ENCODE data around the gene CXorf38. TPM values are rescaled to one million over a fixed set of nuclear protein-coding genes. Genes with fewer than 3 reads are reported as not detected.

Gene CXorf38
- polyA plus RNA-seq, 2 donors = 4.0 to 4.6 TPM

DNA sequence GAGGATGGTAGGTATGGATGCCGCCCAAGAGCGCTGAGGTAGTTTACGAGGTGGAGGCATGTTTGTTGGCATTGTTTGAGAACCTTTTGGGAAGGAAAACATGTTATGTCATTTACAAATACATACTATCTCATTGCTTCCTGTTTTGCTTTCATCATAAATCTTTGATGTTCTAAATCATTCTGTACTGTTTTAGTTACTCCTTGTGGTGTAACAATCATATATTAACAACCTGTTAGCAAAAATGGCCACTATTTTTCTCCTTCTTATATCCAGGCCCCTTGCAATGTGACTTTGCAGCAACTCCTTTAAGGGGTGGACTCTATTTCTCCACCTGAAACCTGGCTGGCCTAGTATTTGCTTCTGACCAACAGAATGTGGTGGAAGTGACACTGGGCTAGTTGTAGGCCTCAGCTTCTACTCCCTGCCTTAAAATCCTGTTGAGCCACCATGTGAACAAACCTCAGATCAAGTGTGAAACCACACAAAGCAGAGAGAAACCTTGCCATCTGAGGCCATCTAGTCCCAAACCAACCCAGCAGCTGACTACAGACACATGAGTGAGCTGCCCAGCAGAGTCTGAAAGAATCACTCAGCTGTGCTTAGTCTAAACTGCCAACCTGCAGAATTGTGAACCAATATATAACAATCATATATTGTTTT, 15.8 kb upstream of the CXorf38 start:
- Histone ChIP-seq H3K4me1 (ENCODE audit: control insufficient read depth in 2 of 2, insufficient read depth in 2 of 2, low read length in 1 of 2) (no peaks in the 10 kb centered on the region), H3K4me3 (ENCODE audit: low read depth in 1 of 2, low read length in 2 of 2) (no peak overlapping the region), H3K27ac (ENCODE audit: low read depth in 2 of 2, low read length in 1 of 2) (no peak overlapping the region), H3K27me3 (ENCODE audit: control insufficient read depth in 1 of 2, insufficient read depth in 2 of 2, low read length in 2 of 2) (no peaks in the 10 kb centered on the region), H3K36me3 (ENCODE audit: control insufficient read depth in 2 of 2, insufficient read depth in 2 of 2, low read length in 1 of 2) (peaks cover 2 to 14% of the 10 kb centered on the region in 2 donors), H3K9me3 (ENCODE audit: control insufficient read depth in 2 of 2, insufficient read depth in 1 of 2, low read depth in 1 of 2, low read length in 1 of 2) (no peaks in the 10 kb centered on the region)
- WGBS, 2 donors = 94 to 97% methylated on average over 3 of the region's 3 CpGs

DNA sequence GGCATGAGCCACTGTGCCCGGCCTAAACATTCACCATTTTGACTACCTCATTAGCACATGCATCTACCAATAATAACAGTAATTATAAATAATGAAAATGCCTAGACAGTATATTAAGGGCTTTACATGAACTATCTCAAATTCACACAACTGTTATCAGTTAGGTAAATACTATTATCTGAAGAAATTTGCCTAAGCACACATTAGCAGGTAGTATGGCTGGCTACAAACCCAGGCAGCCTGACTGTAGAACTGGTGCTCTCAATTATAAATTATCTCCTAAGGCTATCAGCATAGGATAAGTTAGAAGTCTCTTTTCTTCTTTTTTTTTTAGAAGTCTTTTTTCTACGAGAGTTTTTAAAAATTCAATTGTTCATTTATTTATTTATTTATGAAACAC, 14.1 kb upstream of the CXorf38 start:
- no peaks in the 10 kb centered on the region for H3K9me3 ChIP-seq (ENCODE audit: control insufficient read depth in 2 of 2, insufficient read depth in 1 of 2, low read depth in 1 of 2, low read length in 1 of 2)
- no peaks in the 10 kb centered on the region for H3K27me3 ChIP-seq (ENCODE audit: control insufficient read depth in 1 of 2, insufficient read depth in 2 of 2, low read length in 2 of 2)
- WGBS, 2 donors = 72 to 88% methylated on average over 2 of the region's 2 CpGs

DNA sequence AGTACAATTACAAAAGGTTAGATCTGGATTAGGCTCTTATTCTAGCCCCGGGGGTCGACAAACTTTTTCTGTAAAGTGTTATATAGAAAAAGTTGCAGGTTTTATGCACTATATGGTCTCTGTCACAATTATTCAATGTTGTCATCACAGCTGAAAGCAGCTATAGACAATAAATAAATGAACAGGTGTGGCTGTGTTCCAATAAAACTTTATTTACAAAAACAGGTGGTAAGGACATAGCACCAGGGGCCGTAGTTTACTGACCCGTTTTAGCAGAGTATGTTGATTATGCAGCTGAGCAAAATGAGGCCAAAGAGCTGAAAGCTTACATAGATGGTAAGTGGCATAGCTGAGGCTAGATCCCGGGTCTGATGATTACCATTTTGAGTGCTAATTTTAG, 13.0 kb upstream of the CXorf38 start:
- no peak overlapping the region for H3K4me3 ChIP-seq (ENCODE audit: low read depth in 1 of 2, low read length in 2 of 2)
- 91 to 93% methylated on average over 5 of the region's 5 CpGs for WGBS, 2 donors
- peaks cover 2 to 5% of the 10 kb centered on the region in 2 donors for H3K36me3 ChIP-seq (ENCODE audit: control insufficient read depth in 2 of 2, insufficient read depth in 2 of 2, low read length in 1 of 2)

More for the DNA sequence above, 14.1 kb upstream of the CXorf38 start:
- no peak overlapping the region for H3K4me3 ChIP-seq (ENCODE audit: low read depth in 1 of 2, low read length in 2 of 2)
- no peaks in the 10 kb centered on the region for H3K4me1 ChIP-seq (ENCODE audit: control insufficient read depth in 2 of 2, insufficient read depth in 2 of 2, low read length in 1 of 2)
- H3K36me3 ChIP-seq (ENCODE audit: control insufficient read depth in 2 of 2, insufficient read depth in 2 of 2, low read length in 1 of 2) = peaks cover 2 to 7% of the 10 kb centered on the region in 2 donors
- H3K27ac ChIP-seq (ENCODE audit: low read depth in 2 of 2, low read length in 1 of 2) = no peak overlapping the region

DNA sequence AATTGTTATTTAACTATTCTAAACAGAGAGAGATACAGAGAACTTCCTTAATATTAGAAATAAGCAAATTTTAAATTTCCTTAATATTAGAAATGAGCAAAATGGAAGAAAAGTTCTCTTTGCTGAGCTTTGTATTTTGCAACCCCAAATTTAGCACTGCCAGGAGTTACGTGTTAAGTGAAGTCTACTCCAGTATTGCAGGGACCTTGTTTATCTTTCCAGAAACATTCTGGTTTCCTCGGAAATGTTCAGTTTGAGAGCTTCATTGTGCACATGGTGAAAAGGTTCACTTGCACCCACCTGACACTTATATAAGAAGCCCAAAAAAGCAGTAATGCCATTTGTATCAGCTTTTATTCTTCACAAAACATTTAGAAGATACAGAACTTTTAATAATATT, 6.2 kb upstream of the CXorf38 start:
- 64 to 76% methylated on average over 2 of the region's 2 CpGs for WGBS, 2 donors
- H3K36me3 ChIP-seq (ENCODE audit: control insufficient read depth in 2 of 2, insufficient read depth in 2 of 2, low read length in 1 of 2) = no peaks in the 10 kb centered on the region
- H3K27ac ChIP-seq (ENCODE audit: low read depth in 2 of 2, low read length in 1 of 2) = no peak overlapping the region

More for the DNA sequence above, 13.0 kb upstream of the CXorf38 start:
- H3K27me3 ChIP-seq (ENCODE audit: control insufficient read depth in 1 of 2, insufficient read depth in 2 of 2, low read length in 2 of 2) = no peaks in the 10 kb centered on the region
- no peaks in the 10 kb centered on the region for H3K9me3 ChIP-seq (ENCODE audit: control insufficient read depth in 2 of 2, insufficient read depth in 1 of 2, low read depth in 1 of 2, low read length in 1 of 2)
- H3K27ac ChIP-seq (ENCODE audit: low read depth in 2 of 2, low read length in 1 of 2) = no peak overlapping the region
- no peaks in the 10 kb centered on the region for H3K4me1 ChIP-seq (ENCODE audit: control insufficient read depth in 2 of 2, insufficient read depth in 2 of 2, low read length in 1 of 2)

DNA sequence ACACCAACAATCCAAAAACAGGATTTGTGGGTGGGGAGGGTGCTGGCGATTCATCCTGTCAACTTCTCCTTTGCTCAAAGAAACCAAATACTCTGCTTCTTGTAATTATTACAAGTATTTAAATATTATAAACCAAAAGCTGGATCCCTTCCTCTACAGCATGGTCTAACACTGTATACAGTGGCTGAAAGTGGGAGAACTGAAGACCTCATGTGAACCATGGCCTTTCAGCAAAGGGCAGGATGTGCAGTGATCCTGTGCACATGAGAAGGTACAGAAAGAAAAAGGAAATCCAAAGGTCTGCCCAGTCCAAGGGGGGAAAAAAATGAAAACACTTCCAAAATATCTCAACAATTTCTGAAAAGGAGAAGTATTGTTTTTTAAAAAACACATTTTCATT, 5.3 kb upstream of the CXorf38 start:
- Histone ChIP-seq H3K4me1 (ENCODE audit: control insufficient read depth in 2 of 2, insufficient read depth in 2 of 2, low read length in 1 of 2) (no peaks in the 10 kb centered on the region), H3K4me3 (ENCODE audit: low read depth in 1 of 2, low read length in 2 of 2) (no peak overlapping the region), H3K9me3 (ENCODE audit: control insufficient read depth in 2 of 2, insufficient read depth in 1 of 2, low read depth in 1 of 2, low read length in 1 of 2) (no peaks in the 10 kb centered on the region), H3K36me3 (ENCODE audit: control insufficient read depth in 2 of 2, insufficient read depth in 2 of 2, low read length in 1 of 2) (no peaks in the 10 kb centered on the region), H3K27ac (ENCODE audit: low read depth in 2 of 2, low read length in 1 of 2) (no peak overlapping the region), H3K27me3 (ENCODE audit: control insufficient read depth in 1 of 2, insufficient read depth in 2 of 2, low read length in 2 of 2) (no peaks in the 10 kb centered on the region)
- 79 to 100% methylated on average over 1 of the region's 1 CpG for WGBS, 2 donors

More for the DNA sequence above, 6.2 kb upstream of the CXorf38 start:
- no peak overlapping the region for H3K4me3 ChIP-seq (ENCODE audit: low read depth in 1 of 2, low read length in 2 of 2)
- no peaks in the 10 kb centered on the region for H3K9me3 ChIP-seq (ENCODE audit: control insufficient read depth in 2 of 2, insufficient read depth in 1 of 2, low read depth in 1 of 2, low read length in 1 of 2)
- no peaks in the 10 kb centered on the region for H3K4me1 ChIP-seq (ENCODE audit: control insufficient read depth in 2 of 2, insufficient read depth in 2 of 2, low read length in 1 of 2)
- H3K27me3 ChIP-seq (ENCODE audit: control insufficient read depth in 1 of 2, insufficient read depth in 2 of 2, low read length in 2 of 2) = no peaks in the 10 kb centered on the region

DNA sequence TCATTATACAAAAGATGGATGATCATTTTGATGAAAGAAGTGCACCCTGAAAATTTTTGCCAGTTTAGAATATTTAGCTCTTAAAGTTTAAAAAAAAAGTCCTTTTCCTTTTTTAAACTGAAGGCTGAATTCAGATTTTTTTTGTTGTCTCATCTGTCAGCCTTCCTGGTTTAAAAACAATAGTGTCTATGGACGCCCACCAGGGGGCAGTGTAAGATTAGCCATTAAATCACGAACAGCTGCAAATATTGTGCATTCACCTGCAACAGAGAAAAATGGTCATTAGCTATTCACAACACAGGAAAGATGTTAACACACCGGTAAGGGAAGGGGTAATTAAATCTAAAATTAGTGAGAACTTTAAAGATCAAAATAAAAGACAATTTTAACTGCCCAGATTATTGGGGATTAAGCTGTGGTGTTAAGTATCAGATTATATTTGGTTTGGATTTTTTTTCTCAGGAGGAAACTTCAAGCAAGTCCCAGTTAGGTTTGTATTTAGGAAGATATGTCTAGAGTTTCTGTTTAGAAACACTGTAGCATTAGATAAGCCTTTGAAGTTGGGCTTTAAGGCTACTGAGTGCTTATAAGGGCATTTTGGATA, 4.4 kb upstream of the CXorf38 start:
- 0 to 1% methylated on average over 3 of the region's 3 CpGs for WGBS, 2 donors
- H3K9me3 ChIP-seq (ENCODE audit: control insufficient read depth in 2 of 2, insufficient read depth in 1 of 2, low read depth in 1 of 2, low read length in 1 of 2) = no peaks in the 10 kb centered on the region
- no peaks in the 10 kb centered on the region for H3K27me3 ChIP-seq (ENCODE audit: control insufficient read depth in 1 of 2, insufficient read depth in 2 of 2, low read length in 2 of 2)
- no peaks in the 10 kb centered on the region for H3K4me1 ChIP-seq (ENCODE audit: control insufficient read depth in 2 of 2, insufficient read depth in 2 of 2, low read length in 1 of 2)
- no peak overlapping the region for H3K27ac ChIP-seq (ENCODE audit: low read depth in 2 of 2, low read length in 1 of 2)
- H3K36me3 ChIP-seq (ENCODE audit: control insufficient read depth in 2 of 2, insufficient read depth in 2 of 2, low read length in 1 of 2) = no peaks in the 10 kb centered on the region
- H3K4me3 ChIP-seq (ENCODE audit: low read depth in 1 of 2, low read length in 2 of 2) = no peak overlapping the region

DNA sequence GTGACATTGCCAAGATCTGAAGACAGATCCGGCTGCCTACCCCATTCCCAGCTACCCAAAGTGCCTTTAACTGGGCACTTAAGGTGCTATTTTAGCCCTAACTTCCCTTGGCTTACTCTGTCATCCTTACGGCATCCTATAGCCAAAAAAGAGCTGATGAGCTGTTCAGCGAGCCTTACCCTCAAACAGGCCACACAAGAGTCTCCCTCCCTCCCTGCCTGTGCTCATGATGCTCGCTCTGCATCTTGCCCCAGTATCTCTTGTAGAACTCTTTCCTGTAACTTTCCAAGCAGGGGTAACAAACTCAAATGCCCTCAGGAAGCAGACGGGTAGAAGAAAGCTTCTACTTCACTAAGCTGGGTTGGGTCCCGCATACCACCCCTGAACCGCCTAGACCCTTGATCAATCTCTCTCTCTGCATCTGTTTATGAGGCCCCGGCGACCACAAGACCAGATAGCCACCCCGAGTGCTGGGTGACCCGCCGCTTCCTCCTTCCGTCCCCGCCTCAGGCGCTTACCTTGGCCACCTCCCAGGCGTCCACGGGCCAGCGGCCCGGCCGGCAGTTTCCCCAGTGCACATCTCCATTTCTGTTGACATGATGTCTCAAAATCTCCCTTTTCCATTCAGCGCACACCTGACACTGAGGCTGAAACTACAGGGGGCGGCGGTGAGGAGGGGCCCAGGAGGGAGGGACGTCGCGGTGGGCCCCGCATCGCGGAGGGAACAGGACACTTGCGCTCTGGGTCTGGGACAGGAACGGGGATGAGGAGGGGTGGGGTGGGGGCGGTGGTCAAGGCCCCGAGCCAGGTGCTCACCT, 663 bp downstream of the CXorf38 start:
- H3K4me1 ChIP-seq (ENCODE audit: control insufficient read depth in 2 of 2, insufficient read depth in 2 of 2, low read length in 1 of 2) = no peaks in the 10 kb centered on the region
- H3K27ac ChIP-seq (ENCODE audit: low read depth in 2 of 2, low read length in 1 of 2) = peak overlapping the region; percentile 73 to 82
- no peaks in the 10 kb centered on the region for H3K36me3 ChIP-seq (ENCODE audit: control insufficient read depth in 2 of 2, insufficient read depth in 2 of 2, low read length in 1 of 2)
- WGBS, 2 donors = 0 to 5% methylated on average over 32 to 33 of the region's 33 CpGs
- no peaks in the 10 kb centered on the region for H3K27me3 ChIP-seq (ENCODE audit: control insufficient read depth in 1 of 2, insufficient read depth in 2 of 2, low read length in 2 of 2)
- peak overlapping the region; percentile 78 to 87 for H3K4me3 ChIP-seq (ENCODE audit: low read depth in 1 of 2, low read length in 2 of 2)
- H3K9me3 ChIP-seq (ENCODE audit: control insufficient read depth in 2 of 2, insufficient read depth in 1 of 2, low read depth in 1 of 2, low read length in 1 of 2) = no peaks in the 10 kb centered on the region

DNA sequence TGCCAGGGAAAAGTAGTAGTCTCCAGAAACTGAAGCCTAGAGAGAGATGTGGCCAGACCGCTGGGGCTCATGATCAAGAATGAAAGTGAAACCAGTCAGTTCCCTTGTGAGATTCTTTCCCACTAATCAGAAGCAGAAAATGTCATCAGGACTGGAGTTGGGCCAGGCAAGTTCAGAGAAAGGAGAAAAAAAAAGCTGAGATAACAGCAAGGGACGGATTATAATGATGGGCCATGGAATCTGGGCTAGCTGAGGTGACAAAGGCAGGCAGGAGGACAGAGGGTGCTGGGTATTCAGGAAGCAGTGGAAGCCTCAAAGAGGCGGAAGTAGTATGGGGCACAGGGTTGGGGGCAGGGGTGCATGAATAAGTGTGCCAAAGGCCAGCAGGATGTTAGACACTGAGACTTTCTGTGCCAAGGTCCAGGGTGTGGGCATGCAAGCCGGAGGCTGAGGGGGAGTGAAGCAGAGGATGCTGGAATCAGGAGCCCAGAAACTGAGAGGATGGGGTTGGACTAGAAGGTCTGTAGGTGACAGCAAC, 2.5 kb downstream of the CXorf38 start:
- Histone ChIP-seq H3K27me3 (ENCODE audit: control insufficient read depth in 1 of 2, insufficient read depth in 2 of 2, low read length in 2 of 2) (no peaks in the 10 kb centered on the region), H3K36me3 (ENCODE audit: control insufficient read depth in 2 of 2, insufficient read depth in 2 of 2, low read length in 1 of 2) (no peaks in the 10 kb centered on the region), H3K9me3 (ENCODE audit: control insufficient read depth in 2 of 2, insufficient read depth in 1 of 2, low read depth in 1 of 2, low read length in 1 of 2) (no peaks in the 10 kb centered on the region), H3K27ac (ENCODE audit: low read depth in 2 of 2, low read length in 1 of 2) (peak overlapping the region; percentile 74 to 77), H3K4me3 (ENCODE audit: low read depth in 1 of 2, low read length in 2 of 2) (peak overlapping the region; percentile 17 to 39), H3K4me1 (ENCODE audit: control insufficient read depth in 2 of 2, insufficient read depth in 2 of 2, low read length in 1 of 2) (no peaks in the 10 kb centered on the region)
- WGBS, 2 donors = 5 to 20% methylated on average over 4 of the region's 4 CpGs

DNA sequence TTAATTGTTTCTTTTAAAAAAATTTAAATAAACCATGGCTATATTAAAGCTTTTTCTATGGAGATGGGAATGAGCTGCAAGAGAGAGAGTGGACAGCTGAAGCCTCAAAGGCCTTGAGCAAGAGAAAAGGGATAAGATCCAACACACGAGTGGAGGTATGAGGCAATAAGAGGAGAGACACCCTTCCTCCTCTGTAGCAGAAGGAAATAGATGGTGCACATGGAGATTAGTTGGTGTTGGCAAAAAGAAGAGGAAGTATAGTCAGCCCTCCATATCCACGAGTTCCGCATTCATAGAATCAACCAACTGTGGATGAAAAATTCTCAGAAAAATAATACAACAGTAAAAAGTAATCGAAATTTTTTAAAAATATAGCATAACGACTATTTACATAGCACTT, 3.2 kb downstream of the CXorf38 start:
- Histone ChIP-seq H3K4me3 (ENCODE audit: low read depth in 1 of 2, low read length in 2 of 2) (peak overlapping the region in 1 of 2 donors; percentile 17), H3K27me3 (ENCODE audit: control insufficient read depth in 1 of 2, insufficient read depth in 2 of 2, low read length in 2 of 2) (no peaks in the 10 kb centered on the region), H3K9me3 (ENCODE audit: control insufficient read depth in 2 of 2, insufficient read depth in 1 of 2, low read depth in 1 of 2, low read length in 1 of 2) (no peaks in the 10 kb centered on the region), H3K4me1 (ENCODE audit: control insufficient read depth in 2 of 2, insufficient read depth in 2 of 2, low read length in 1 of 2) (no peaks in the 10 kb centered on the region), H3K36me3 (ENCODE audit: control insufficient read depth in 2 of 2, insufficient read depth in 2 of 2, low read length in 1 of 2) (no peaks in the 10 kb centered on the region), H3K27ac (ENCODE audit: low read depth in 2 of 2, low read length in 1 of 2) (no peak overlapping the region)
- WGBS, 2 donors = 40 to 50% methylated on average over 5 of the region's 5 CpGs

Measured in esophagus (tissue), 2 donors.